Measurements from ENCODE around the gene ROMO1. TPM values are rescaled to one million over a fixed set of nuclear protein-coding genes. Genes with fewer than 3 reads are reported as not detected.

The ROMO1 gene
- 323 TPM for polyA plus RNA-seq

DNA sequence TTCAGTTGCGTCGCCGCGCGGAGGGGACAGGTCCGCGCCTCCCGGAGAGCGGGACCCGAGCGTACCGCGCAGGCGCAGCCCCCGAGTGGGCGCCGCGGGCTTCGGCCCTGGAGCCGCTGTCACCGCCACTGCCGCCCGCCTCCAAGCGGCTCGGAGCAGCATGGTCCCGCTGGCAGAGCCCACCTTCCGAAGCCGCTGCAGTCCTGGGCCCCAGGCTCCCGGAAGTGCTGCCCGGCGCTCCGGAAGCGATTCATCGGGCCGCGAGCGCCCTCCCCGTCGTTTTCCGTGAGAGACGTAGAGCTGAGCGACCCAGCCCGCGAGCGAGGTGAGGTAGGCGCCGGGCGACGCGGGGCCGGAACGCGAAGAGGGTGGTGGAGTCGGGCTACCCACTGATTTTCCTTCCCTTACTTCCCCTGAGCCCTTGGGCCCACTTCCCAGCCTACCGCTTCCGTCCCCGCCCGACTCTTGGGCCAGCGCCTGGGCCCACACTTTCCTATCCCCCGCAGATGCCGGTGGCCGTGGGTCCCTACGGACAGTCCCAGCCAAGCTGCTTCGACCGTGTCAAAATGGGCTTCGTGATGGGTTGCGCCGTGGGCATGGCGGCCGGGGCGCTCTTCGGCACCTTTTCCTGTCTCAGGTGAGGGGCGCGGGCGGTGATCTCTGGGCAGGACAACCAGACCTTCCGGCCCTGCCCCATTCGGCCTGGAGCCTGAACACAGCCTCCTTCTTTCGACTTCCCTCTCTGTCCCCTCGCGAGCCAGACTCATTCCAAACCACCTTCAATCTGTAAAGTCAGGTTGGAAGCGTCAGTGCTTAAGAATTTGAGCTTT, at the start of gene ROMO1, which contains the start of gene NFS1:
TSS of gene ROMO1 (plus strand) at position 279 of the 830 bp plus-strand sequence. CDS start at position 507, 228 bp downstream.
TSS of gene NFS1 (minus strand) at position 226 of the 830 bp plus-strand sequence. CDS start at position 162, 64 bp downstream.
- H3K36me3 Mint-ChIP-seq = peaks cover 3% of the 10 kb centered on the region

GRCh38 chr20:35650632-35651031, 48.6 kb upstream of the ROMO1 start:
- peaks cover 21 to 28% (median 26%) of the 10 kb centered on the region in 3 donors for H3K4me1 Mint-ChIP-seq

More for the DNA sequence above, at the start of gene ROMO1, which contains the start of gene NFS1:
- no peaks in the 10 kb centered on the region for H3K9me3 Mint-ChIP-seq
- H3K27ac Mint-ChIP-seq = peak within 1 kb of the TSS; percentile 86 to 97 (median 97)
- peaks cover 21 to 32% (median 30%) of the 10 kb centered on the region in 3 donors for H3K4me1 Mint-ChIP-seq
- peak within 1 kb of the TSS; percentile 94 to 96 (median 95) for H3K4me3 Mint-ChIP-seq
- H3K27me3 Mint-ChIP-seq = no peaks in the 10 kb centered on the region

GRCh38 chr20:35651958-35652357, 47.2 kb upstream of the ROMO1 start:
- H3K27ac Mint-ChIP-seq = peak overlapping the region in 1 of 3 donors; percentile 63
- peaks cover 3% of the 10 kb centered on the region for H3K36me3 Mint-ChIP-seq
- peaks cover 19 to 27% (median 27%) of the 10 kb centered on the region in 3 donors for H3K4me1 Mint-ChIP-seq
- H3K9me3 Mint-ChIP-seq = no peaks in the 10 kb centered on the region
- H3K4me3 Mint-ChIP-seq = no peak overlapping the region
- no peaks in the 10 kb centered on the region for H3K27me3 Mint-ChIP-seq

More at GRCh38 chr20:35650632-35651031, 48.6 kb upstream of the ROMO1 start:
- Mint-ChIP-seq H3K27me3 (no peaks in the 10 kb centered on the region), H3K36me3 (peaks cover 3% of the 10 kb centered on the region), H3K27ac (peak overlapping the region in 1 of 3 donors; percentile 81), H3K4me3 (no peak overlapping the region), H3K9me3 (no peaks in the 10 kb centered on the region)

DNA sequence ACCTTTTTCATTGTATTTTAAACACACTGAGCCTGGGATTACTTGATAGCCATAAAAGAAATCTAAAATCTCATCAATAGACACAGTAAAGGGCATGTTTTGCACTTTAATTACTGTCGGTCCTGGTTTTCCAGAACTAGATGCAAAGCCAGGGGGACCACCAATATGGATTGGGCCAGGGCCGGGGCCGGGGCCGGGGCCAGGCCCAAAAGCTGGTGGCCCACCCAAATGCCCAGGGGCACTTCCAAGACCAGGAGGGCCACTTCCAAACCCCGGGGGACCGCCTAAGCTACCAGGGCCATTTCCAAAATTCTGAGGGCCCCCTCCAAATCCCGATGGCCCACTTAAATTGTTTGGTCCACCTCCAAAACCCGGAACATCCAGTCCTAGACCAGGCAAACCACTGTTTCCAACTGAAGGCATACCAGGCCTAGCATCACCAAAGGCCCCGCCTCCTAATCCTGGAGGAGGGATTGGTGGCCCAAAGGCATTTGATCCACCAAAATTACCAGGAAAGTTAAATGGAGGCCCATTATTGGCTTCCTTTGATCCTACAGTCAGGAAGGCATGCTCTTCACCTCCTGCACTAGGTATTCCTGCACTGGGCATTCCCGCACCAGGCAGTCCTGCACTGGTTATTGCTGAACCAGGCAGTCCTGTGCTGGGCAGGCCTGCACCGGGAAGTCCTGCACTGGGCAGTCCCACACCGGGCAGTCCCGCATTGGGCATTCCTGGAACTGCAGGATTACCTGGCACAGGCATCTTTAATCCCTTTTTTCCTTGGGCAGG, 46.4 kb upstream of the ROMO1 start:
- Mint-ChIP-seq H3K9me3 (no peaks in the 10 kb centered on the region), H3K27me3 (no peaks in the 10 kb centered on the region), H3K4me1 (peaks cover 20 to 34% (median 33%) of the 10 kb centered on the region in 3 donors), H3K27ac (no peak overlapping the region), H3K4me3 (no peak overlapping the region), H3K36me3 (peaks cover 3% of the 10 kb centered on the region)

DNA sequence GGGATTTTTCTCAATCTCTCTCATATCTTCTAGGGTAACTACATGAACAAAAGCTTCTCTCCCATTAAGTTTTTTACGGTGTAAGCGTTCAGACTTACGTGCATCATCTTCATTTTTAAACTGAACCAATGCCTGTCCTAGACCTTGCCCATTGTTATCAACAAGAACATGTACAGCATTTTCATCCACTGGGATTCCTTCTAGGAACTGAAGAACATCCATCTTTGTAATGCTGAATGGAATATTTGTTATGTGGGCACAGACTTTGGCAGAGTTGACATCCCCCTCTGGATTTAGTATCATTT, 45.8 kb upstream of the ROMO1 start:
- H3K27ac Mint-ChIP-seq = no peak overlapping the region
- no peaks in the 10 kb centered on the region for H3K9me3 Mint-ChIP-seq
- H3K4me3 Mint-ChIP-seq = no peak overlapping the region
- no peaks in the 10 kb centered on the region for H3K27me3 Mint-ChIP-seq
- peaks cover 3% of the 10 kb centered on the region for H3K36me3 Mint-ChIP-seq
- H3K4me1 Mint-ChIP-seq = peaks cover 24 to 34% (median 30%) of the 10 kb centered on the region in 3 donors

DNA sequence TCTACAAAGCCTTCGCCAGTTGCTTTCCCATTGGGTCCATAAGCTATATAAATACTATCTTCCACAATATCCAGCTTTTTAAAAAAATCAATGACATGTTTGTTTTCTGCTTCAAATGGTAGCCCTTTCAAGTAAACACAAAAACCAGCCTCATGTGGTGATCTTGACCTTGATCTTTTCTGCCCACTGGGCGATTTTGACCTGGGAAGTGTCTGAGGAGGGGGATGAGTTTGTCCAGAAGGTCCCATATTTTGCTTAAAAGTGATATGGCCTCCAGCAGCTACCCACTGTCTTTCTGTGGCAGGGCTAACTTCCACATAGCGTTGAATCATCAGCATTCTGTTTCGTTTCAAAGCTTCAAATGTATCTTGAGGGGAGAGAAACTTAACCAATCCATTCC, 45.3 kb upstream of the ROMO1 start:
- Mint-ChIP-seq H3K27ac (no peak overlapping the region), H3K27me3 (no peaks in the 10 kb centered on the region), H3K4me1 (peaks cover 27 to 33% (median 30%) of the 10 kb centered on the region in 3 donors), H3K9me3 (no peaks in the 10 kb centered on the region), H3K36me3 (peaks cover 3% of the 10 kb centered on the region), H3K4me3 (no peak overlapping the region)

DNA sequence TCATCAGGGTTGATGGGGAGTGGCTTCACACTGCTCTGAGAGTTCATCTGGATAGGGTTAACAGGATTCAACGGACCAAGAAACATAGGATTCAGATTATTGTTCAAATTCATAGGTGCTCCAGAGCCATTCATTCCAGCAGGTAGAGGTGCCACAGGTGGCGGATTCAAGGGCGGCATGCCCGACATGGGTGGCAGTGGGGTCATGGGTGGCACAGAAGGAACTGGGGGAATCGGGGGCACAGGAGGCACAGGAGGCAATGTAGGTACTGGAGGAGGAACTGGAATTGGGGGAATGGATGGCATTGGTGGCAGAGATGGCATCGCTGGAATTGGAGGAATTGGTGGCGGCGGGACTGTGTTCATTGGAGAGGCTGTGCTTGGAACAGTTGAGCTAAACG, 44.8 kb upstream of the ROMO1 start:
- Mint-ChIP-seq H3K36me3 (peaks cover 5% of the 10 kb centered on the region), H3K9me3 (no peaks in the 10 kb centered on the region), H3K27ac (no peak overlapping the region), H3K27me3 (no peaks in the 10 kb centered on the region), H3K4me1 (peaks cover 31 to 35% (median 34%) of the 10 kb centered on the region in 3 donors), H3K4me3 (no peak overlapping the region)

- H3K9me3 Mint-ChIP-seq = no peaks in the 10 kb centered on the region
- H3K36me3 Mint-ChIP-seq = peaks cover 2% of the 10 kb centered on the region
- H3K4me1 Mint-ChIP-seq = peaks cover 43 to 46% (median 46%) of the 10 kb centered on the region in 3 donors
- peak overlapping the region in 3 of 4 donors; percentile 3 to 75 (median 44) for H3K4me3 Mint-ChIP-seq
- H3K27ac Mint-ChIP-seq = peak overlapping the region; percentile 10 to 78 (median 55)
- H3K27me3 Mint-ChIP-seq = no peaks in the 10 kb centered on the region
Observed at GRCh38 chr20:35657271-35657670, 41.9 kb upstream of the ROMO1 start.

GRCh38 chr20:35660122-35660937, 38.9 kb upstream of the ROMO1 start:
- Mint-ChIP-seq H3K27ac (peak overlapping the region in 2 of 3 donors; percentile 76 to 84), H3K27me3 (no peaks in the 10 kb centered on the region), H3K4me1 (peaks cover 59 to 65% (median 61%) of the 10 kb centered on the region in 3 donors), H3K9me3 (no peaks in the 10 kb centered on the region), H3K36me3 (peaks cover 6% of the 10 kb centered on the region), H3K4me3 (peak overlapping the region; percentile 46 to 89 (median 75))

DNA sequence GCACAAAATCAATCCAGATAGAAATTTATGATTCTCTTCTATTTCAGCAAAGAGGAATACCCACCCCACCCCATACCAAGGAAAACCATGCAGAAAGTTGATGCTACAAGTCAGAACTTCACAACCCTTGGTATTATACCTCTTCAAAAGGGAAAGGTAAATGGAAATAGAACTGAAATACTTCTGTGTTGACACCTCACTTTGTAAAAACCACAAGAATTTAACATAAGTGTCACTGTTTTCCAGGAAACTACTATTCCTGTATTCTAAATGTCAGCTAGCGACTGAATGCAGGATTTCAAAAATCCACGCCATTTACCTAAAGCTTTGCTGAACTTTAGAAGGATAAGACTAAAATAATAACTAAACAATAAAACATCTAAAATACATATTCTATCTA, 38.2 kb upstream of the ROMO1 start:
- H3K9me3 Mint-ChIP-seq = no peaks in the 10 kb centered on the region
- no peaks in the 10 kb centered on the region for H3K27me3 Mint-ChIP-seq
- peaks cover 59 to 65% (median 61%) of the 10 kb centered on the region in 3 donors for H3K4me1 Mint-ChIP-seq
- peak overlapping the region in 3 of 4 donors; percentile 89 to 98 (median 95) for H3K4me3 Mint-ChIP-seq
- peak overlapping the region in 2 of 3 donors; percentile 76 to 90 for H3K27ac Mint-ChIP-seq
- H3K36me3 Mint-ChIP-seq = peaks cover 6% of the 10 kb centered on the region

DNA sequence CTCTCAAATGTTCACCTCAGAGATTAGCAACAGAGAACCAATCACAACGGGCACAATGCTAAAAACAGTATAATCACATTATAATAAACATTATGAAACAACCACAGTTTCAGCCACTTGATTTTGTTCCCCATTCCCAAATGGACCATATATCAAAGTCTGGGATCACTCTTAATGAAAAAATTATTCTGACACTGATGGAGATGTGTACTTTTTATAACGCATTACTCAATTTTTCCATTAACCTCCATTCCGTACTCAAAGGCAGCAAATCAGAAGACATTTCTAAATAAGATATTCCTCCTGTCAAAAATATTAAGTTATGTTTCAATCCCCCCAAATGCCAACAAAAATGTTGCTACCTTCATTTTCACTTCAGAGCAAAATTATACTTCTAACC, 37.3 kb upstream of the ROMO1 start:
- peak overlapping the region; percentile 84 to 98 (median 90) for H3K27ac Mint-ChIP-seq
- peak overlapping the region; percentile 64 to 98 (median 92) for H3K4me3 Mint-ChIP-seq
- peaks cover 57 to 65% (median 58%) of the 10 kb centered on the region in 3 donors for H3K4me1 Mint-ChIP-seq
- no peaks in the 10 kb centered on the region for H3K9me3 Mint-ChIP-seq
- peaks cover 6% of the 10 kb centered on the region for H3K36me3 Mint-ChIP-seq
- no peaks in the 10 kb centered on the region for H3K27me3 Mint-ChIP-seq

- peaks cover 51 to 59% (median 52%) of the 10 kb centered on the region in 3 donors for H3K4me1 Mint-ChIP-seq
- no peaks in the 10 kb centered on the region for H3K9me3 Mint-ChIP-seq
- H3K4me3 Mint-ChIP-seq = peak overlapping the region; percentile 64 to 98 (median 92)
- H3K27ac Mint-ChIP-seq = peak overlapping the region; percentile 6 to 98 (median 90)
- H3K36me3 Mint-ChIP-seq = peaks cover 6% of the 10 kb centered on the region
- no peaks in the 10 kb centered on the region for H3K27me3 Mint-ChIP-seq
Observed at GRCh38 chr20:35662551-35662950, 36.7 kb upstream of the ROMO1 start.

DNA sequence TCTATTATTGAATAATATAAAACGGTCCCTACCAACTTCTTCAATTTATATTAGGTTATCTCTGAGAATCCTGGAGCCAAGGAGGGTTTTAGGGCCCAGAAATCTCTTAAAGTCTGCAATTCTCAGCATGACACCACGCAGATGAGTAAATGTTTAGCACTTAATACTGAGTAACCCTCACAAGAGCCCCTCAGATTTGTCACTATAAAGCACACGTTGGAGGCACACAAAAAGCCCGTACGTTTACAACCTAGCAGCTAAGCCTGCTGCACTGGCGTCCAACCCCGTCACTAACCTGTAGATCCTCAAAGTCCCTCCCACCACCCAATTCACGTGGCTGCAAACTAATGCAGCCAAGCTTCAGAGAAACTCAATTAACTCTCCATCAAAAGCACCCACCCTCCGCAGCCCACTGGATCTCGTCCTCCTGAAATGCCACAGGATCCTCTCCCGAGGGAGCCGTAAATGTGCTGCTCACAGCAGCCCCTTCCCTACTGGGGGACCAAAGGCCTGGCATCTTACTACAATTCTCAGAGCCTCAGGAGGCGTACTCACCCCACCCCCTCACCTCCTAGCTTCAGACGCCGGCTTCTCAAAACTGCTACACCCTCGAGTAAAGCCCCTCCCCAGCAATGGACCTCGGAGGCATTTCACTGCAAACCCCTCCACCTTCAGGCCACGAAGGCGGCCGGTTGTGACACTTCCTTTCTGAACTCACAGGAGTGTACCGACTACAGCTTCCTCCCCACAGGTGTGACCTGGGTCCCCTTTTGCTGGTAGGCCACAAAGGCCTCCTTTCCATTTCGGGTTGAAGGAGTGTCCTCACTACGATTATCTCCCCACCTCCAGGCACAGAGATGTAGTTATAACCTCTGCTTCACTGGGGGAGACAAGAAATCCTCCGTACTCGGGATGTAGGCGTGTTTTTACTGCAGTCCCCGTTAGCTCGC, 35.4 kb upstream of the ROMO1 start:
- H3K9me3 Mint-ChIP-seq = no peaks in the 10 kb centered on the region
- H3K4me1 Mint-ChIP-seq = peaks cover 46 to 56% (median 46%) of the 10 kb centered on the region in 3 donors
- no peaks in the 10 kb centered on the region for H3K27me3 Mint-ChIP-seq
- H3K36me3 Mint-ChIP-seq = peaks cover 6% of the 10 kb centered on the region
- peak overlapping the region; percentile 90 to 98 (median 98) for H3K27ac Mint-ChIP-seq
- peak overlapping the region; percentile 89 to 98 (median 94) for H3K4me3 Mint-ChIP-seq

All from IgD-negative memory B cell (primary cell).